CD4-positive, alpha-beta T cell treated with Interleukin-10 for 1 hour (primary cell): ENCODE measurements around the gene APBA2.

Source experiments
- DNase-seq: peaks from one replicate; pipeline ENCODE4 v3.0.0-alpha.2; 2020

APBA2 gene

DNA sequence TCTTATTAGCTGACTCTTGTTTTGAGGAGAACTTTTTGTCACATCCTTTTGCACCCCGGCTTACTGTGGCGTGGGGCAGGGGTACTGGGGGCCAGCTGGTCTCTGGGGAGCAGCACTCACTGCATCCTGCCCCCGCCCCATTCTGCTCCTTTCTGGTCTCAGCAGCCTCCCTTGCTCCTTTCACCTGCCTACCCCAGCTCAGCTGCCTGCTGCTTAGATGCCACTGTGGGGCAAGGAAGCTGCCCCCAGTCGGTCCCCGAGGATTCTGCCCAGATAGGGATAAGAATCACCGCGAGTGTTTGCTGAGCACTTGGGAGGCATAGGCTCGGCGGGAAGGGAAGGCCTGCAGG, 32.0 kb downstream of the APBA2 start:
- no peak for DNase-seq

DNA sequence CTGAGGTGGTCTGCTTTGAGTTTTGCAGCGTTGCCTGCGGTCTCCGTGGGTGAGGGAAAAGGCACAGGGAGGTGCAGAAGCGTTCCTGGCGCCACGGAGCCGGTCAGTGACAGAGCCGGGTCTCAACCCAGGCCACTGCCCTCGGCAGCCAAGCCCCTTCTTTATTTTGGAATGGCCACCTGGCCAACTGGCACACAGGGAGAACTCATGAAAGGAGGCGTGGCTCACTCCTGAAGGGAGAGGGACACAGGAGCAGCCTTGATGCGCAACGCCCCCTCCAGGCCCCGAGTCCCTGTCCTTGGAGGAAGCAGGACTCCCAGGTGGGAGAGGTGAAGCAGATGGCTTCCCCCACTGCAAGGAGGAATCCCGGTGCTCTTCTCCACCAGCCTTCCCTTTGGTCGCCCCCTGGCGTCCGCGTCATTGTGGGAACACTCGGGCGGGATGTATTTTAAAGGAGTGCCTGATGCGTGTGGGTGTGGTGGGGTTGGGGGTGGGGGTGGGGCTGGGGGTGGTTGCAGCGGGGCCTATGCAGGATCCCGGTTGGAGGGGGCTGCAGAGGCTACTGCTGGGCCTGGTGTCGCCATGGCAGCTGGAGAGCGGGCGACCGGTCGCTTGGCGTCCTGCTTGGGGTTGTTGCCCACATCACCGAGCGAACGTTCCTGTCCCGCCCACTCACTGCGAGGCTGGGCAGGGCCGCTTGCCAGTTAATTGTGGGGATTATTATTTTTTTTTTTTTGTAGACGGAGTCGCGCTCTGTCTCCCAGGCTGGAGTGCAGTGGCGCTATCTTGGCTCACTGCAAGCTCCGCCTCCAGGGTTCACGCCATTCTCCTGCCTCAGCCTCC, 32.6 kb downstream of the APBA2 start:
- DNase-seq = no peak

DNA sequence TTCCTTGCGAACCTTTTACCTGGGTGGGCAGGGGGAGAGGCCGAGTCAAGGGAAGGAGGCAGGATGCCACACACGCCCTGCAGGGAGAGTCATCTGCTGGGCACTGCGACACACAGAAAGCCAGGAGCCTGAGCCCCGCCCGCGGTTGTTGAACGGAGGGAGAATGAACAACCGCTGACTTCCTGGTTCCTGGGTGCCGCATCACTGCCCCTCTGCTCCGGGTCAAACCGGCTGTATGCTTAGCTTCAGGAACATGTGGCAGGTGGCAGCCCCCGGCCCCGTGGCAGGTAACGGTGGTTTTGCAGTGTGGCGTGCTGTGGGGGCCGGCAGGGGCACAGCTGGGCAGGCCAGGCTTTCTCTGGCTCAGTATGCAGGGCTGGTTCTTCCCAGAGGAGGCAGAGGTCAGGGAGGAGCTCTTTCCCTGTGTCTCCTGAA, 33.4 kb downstream of the APBA2 start:
- peak; percentile 19 for DNase-seq

DNA sequence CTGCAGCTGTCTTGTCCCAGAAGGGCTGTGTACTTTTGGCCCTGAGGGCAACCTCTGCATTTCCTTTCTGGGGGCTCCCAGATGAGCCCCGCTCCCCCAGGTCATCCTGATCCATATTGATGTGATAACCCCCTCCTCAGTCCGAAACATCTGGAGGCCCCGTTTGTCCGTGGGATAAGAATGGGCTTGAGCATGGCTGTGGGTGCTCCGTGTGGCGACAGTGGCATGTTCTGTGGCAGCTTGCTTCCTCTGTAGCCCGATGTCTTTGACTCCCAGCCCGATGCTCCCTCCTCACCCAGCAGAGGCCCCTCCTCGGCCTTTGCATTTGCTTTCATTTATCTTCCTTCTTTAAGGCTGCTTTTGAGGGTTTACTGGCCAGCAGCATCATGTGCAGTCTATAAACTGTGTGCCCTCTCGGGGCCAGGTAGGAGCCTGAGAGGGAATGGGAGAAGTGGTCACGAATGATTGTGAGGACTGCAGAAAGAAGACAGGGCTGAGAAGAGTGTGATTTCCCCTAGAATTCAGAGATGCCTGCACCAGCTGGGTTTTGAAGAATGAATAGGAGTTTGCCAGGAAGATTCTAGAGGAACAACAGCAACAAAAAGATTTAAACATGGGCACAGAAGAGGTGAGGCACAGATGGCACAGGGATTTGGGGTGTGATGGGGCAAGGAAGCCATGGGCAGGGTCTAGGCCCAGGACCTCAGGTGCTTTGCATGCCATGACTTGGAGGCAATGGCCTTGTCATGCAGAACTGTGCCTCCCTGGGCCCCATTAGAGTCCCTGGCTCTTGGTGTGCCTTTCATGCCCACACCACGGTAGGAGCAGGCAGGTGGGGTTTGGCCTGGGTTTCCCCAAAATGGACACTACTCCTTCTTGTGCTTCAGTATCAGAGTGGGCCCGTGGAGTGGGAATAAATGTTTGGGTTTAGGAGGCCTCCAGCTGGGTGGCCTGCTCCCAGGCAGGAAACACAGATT, 34.2 kb downstream of the APBA2 start:
- DNase-seq = no peak

DNA sequence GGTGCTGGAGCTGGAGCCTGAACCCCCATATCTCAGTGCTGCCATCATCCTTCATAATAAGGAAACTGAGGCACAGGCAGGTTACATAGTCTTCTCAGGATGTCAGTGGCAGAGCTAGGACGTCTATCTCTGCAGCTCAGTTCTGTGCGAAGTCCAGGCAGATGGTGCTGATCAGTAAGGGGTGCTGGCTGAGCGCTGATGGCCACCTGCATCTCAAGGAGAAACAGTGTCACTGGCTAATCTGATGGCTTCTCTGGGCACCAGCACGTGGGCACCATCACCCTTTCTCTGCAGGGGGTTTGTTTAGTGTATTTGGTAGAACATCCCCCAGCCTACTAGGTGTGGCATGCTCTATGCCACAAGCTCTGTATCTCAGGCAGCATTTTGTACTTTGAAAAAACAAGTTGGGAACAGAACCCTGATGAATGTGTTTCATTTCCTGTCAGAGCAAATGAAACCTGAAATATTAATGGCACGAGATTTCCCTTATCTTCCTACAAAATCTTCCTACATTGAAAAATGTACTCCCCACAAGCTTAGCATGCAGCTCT, 35.1 kb downstream of the APBA2 start:
- no peak for DNase-seq

DNA sequence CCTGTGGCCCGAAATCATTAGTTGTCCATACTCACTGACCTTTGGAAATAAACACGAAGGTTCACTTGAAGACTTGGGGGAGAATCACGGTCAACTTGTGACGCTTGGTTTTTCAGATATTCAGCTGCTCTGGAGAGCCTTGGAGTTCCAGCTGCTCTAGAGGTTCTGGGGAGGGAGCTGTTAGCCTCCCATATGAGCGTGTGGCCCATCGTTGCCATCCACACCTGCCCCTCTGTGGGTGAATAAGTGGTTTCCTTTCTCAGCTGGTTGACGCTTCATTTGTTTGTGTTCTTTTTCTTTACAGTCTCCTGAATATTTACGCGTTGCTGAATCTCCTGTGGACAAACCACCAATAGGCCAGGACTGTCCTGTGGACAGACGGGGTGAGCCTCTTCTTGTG, 35.6 kb downstream of the APBA2 start:
- no peak for DNase-seq

DNA sequence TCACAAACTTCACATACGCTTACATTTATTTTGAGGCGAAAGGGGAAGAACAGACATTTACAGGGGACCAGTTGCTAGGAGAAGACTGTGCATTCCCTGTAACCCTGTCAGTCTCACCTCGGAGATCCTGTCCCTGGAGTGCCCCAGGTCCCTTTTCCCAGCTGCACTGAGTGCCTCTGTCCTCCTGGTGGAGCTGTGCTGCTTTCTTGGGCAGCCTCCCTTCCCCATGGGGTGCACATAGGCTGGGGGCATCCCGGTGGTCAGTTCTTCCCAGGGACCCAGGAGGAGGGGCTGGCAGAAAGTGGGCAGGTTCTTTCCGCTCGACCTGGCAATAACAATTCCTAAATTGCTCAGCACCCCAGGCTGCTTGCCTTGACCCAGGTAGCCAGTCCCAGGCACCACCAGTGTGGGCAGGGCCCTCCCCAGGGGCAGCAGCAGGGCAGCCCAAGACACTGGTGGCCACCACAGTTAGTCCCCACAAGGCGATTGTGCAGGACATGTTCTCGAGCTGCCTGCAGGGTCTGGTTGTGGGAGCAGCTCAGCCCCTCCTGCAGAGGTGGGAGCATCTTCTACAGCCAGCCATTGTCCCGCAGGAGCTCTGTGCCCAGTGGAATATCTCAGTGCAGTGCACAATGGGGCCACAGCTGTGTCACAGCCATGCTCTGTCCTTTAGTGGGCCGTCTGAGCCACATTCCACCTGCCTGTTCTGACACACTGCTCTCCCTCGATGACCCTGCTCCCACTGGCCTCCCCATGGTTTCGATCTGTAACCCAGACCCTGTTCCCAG, 36.3 kb downstream of the APBA2 start:
- no peak for DNase-seq

DNA sequence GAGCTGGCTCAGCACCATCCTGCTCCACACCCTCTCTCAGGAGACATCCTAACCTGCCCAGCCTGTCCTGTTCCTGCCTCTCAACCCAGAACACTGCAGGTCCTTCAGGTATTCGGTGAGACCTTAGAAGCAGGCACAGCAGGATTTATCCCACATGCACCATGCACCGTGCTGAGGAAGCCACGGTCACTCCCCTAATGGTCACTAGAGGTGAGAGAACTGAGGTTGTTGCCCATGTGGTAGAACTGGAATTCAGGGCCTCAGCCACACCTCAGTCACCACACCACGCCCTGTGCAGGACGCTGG, 36.9 kb downstream of the APBA2 start:
- DNase-seq = no peak

DNA sequence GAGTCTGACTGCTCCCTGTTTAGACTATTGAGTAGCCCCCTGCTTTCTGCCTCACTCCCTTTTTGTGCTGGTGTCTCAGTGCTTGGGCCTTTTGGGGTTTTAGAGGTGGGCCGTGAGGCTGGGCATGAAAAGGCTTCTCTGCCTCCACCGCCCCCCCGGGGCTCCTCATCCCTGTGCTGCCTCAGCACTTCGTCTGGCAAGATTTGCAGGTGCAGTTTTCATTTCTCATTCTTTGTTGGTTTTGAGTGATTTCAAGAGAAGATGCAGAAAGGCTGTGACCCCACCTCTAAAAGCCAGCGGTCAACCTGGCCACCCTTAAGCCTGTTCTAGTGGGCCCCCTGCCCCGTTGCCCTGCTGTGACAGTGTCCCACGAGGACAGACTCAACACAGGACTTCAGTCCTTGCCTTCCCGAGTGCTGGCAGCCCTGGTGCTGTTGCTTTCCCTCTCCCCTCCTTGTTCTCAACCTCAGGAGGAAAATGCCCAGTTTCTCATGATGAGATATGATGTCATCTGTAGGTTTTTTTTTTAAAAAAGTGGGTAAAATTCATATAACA, 38.0 kb downstream of the APBA2 start:
- DNase-seq = no peak

DNA sequence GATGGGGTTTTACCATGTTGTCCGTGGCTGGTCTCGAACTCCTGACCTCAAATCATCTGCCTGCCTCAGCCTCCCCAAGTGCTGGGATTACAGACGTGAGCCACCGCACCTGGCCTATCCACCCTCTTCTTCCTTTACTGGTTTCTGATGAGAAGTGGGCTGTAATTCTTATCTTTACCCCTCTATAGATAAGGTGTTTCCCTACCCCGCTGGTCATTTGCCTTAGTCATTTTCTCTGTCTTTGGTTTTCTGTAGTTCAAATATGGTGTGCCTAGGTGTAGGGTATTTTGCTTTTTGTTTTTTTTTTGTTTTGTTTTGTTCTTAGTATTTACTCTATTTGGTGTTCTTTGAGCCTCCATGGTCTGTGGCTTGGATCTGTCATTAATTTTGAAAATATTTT, 41.3 kb downstream of the APBA2 start:
- no peak for DNase-seq

DNA sequence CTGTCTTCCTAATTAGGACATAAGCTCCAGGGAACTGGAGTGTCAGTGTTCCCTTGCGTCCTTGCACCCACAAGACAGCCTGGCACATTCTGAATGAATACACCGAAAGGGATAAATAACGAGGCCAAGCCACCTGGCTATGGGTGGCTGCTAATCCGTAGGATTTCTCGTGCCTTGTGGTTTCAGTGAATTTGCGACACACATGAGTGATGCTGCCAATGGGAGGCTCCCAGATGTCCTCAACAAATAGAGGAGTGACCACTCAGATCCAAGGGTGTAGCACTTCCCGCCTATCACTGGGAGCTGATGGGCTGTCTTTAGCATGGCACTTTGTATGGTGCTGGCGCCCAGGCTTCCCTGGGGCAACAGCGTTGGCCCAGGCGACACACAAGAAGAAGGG, 43.4 kb downstream of the APBA2 start:
- DNase-seq = no peak

DNA sequence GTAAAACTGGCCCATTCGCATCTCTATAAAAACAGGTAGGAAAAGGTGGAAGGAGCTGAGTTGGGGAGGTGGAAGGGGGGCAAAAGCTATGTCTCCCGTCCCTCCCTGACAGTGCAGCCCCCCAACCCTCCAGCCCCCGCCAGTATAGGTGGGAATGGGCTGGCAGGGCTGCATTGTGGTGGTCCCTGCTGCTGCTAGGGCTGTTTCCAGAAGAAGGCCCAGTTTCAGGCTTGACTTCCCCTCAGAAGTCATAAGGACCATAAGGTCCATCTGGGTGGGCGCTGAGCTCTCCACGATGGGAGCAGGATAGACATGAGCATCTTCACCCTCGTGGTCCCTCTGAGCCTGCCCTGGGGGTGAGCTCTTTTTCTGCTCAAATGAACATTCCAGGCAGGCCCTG, 44.2 kb downstream of the APBA2 start:
- DNase-seq = no peak

DNA sequence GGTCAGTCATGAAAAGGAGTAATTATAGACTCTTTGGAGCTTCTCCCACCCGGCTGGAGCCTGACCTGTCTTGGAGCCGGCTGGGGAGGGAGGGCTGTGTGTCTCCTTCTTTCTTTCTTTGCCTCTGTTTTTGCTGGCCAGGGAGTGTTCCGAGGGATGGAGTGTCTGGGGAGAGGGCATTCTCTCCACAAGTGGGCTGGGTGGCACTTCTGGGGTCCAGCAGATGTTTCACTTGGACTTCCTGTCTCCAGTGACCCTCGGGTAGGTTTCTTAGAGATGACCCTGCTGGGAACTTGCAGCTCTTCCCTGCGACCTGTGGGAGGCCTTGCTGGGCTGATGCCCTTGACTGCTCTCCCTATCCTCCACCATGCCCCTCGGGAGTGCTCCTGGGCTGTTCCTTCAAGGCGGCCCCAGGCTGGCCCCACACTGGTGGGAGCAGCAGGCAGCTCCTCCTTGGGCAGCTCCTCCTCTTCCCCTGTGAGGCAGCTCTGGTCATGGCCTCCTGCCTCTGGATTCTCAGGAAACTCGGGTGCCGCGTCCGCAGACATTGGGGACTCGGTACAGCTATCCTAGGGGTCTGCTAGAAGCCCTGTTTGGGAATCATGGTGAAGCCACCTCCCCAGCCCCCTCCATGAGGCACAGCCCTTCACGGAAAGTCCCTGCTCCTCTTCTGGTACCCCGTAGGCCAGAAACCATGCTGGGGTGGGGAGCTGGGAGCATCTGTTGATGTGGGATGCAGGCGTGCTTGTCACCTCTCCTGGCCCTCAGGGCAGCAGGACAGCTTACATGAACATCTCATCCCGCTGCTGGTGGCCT, 44.9 kb downstream of the APBA2 start:
- no peak for DNase-seq

DNA sequence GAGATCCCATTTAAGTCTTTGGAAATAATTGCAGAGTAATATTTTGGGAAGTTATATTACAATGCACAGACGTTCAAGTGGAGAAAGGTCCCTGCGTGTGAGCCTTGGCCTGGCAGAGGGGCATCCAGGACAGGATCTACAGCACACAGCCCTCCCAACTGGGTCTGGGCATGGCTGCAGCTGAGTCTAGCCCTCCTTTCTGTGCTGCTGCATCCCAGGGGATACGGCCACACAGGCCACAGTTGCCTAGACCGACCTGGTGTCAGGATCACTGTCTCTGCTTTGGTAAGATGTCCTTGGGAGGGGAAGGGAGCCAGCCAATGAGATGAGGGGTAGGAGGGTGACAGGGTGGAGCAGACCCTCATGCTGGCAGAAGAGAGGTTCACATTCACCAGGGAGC, 46.1 kb downstream of the APBA2 start:
- DNase-seq = no peak

DNA sequence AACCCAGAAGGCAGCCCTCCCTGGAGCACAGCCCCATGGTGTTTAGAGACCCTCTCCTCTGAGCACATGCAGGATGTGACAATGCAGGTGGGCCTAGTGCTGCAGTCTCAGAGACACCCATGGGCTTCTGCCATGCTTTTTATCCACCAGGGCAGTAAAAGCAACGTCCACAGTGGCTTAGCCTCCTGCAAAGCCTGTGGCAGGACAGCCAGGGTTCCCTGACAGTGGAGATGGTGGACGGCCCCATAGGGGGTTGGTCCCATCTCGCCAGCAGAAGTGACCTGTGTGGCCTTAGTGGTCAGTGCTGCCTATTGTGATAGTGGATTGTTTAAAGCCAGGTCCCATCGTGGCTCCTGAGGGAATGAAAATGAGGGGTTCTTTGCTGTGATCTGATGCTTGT, 46.6 kb downstream of the APBA2 start:
- DNase-seq = no peak

DNA sequence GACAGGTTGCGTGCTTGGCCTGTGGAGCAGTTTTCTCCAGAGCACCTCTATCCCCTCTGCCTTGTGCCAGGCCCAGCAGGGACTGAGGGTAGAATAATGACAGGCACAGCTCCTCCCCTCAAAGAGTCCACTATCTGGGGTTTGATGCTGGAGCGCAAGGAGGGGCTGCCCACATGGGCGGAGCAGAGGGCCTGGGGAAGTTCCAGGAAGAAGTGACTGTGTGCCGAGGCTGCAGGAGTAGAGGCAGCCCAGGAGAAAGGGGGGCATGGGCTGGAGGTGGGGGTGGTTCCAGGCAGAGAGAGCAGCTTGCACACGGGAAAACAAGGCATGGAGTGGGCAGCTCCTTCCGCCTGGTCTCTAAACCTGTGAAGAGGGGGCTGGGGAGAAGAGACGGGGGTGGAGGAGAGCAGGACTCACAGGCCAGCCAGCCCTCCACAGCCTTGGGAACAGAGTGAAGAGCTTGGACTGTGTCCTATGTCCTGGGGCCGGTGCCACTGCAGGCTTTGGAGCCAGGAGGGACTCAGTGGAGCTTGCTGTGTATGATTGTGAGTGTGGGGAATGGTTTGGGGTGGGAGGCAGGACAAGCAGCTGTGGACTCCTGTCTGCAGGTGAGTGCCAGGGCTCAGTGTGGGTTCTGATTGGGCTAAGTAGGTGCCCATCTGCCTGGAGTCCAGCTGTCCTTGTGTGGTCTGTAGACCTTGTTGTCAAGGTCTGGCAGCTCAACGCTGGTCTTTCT, 48.1 kb downstream of the APBA2 start:
- no peak for DNase-seq

DNA sequence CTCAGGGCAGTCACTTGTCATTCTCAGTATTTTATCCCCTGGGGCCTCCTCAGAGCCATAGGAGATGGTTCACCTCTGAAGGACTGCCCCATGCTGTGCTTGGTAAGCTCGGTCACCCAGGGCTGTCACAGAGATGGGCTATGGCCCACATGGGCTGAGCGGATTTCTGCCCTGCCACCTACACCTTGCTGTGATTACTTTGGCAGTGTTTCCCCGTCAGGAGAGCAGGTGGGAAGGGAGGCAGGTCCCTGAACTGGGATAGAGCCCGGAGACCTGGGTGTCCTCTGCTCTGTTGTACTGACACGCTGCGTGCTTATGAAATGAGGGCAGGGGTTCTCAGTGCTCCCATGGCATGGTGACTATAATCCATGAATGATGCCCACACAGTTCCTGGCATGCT, 48.9 kb downstream of the APBA2 start:
- DNase-seq = no peak

DNA sequence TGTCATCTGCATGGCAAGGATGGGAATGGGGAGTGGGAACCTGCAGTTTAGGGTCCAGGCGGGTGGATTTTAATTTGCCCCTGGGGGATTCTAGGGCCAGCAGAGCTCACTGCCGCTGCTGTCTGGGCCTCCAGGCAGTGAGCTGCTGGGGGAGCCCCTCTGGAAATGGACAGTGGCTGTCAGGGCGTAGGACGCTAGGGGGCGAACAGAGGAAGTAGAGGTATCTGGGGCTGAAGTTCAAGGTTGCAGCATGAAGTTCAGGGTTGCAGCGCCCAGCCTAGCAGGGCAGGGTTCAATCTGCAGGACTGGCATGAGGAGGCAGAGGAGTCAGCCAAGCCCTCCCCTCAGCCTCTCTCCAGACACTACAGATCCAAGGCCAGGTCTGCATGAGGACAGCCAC, 49.5 kb downstream of the APBA2 start:
- peak; percentile 45 for DNase-seq

DNA sequence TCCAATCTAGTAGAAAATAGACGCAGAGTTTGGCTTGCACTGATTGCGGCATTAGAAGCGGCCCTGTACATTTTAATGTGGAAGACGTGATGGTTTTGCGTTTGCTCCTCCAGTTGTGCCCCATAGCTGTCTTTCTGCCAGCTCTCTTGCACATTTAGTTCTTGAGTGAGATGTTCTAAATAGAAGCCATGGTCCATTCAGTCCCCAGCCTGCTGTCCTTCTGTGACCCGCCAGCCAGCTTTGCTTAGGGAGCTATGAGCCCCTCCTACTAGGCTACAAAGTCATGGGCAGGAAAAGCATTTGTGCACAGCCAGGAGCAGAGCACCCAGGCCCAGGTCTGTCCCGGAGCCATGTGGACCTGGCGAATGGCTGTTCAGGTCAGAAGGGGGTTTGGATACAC, 50.3 kb downstream of the APBA2 start:
- DNase-seq = no peak

DNA sequence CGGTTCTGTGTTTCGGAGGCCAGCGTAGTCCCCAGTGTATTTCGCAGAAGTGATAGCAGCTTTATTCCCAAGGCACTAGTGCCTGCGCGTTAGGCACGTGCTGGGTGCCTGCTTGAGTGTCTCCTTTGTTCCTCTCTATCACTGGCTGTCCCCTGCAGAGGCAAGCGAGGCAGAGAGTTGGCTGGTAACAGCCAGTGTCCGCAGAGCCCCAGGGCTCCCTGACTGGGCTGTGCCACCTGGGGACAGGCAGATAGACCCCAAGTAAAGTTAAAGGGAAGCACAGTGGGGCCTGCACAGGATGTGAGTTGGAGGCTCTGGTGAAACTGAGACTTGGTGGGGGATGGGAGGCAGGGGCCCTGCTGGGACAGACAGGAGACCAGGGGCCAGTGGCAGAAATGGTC, 50.7 kb downstream of the APBA2 start:
- no peak for DNase-seq

DNA sequence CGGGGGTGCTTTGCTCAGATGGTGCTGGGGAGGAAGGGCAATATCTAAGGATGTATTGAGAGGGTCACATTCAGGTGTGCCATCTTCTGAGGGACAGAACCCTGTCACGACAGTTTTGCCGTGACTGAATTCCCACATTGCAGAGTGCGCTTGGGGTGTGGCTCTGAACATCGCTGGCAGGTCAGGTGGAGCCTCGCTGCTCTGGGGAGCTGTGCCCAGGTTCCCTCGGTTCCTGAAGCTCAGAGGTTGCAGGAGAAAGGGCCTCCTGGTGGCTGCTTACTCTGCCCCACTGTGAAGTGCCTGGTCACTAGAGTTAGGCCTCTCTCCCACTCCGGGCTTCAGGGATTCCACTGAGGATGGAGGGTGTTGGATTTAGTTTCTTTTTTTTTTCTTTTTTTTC, 51.5 kb downstream of the APBA2 start:
- no peak for DNase-seq
